Neuronal stem cell (in vitro differentiated cells): Measurements from ENCODE around the gene CRB3.
"Not testable (repeated sequence)": the region's sequence is repeated elsewhere in the genome, so short reads cannot be mapped to it uniquely, and the experiment has no call there.

ENCODE experiments used
- DNase-seq: peaks from one replicate; pipeline ENCODE4 v3.0.0-alpha.2; 2013; ENCODE audit warnings: low spot score
- H2AFZ ChIP-seq: one replicate; pipeline ENCODE4 v1.6.1; 2013; ENCODE audit warnings: mild to moderate bottlenecking, low read length, inconsistent platforms
- H2AK5ac ChIP-seq: 2 replicates; pipeline ENCODE4 v1.6.1; 2013; ENCODE audit warnings: low read depth, mild to moderate bottlenecking, inconsistent platforms, low read length, moderate library complexity, mixed read lengths
- H2BK120ac ChIP-seq: 2 replicates; pipeline ENCODE4 v1.6.1; 2013; ENCODE audit warnings: low read depth, mild to moderate bottlenecking, inconsistent platforms, low read length, moderate library complexity, mixed read lengths
- H2BK12ac ChIP-seq: one replicate; pipeline ENCODE4 v1.6.1; 2013; ENCODE audit warnings: low read length, inconsistent platforms
- H2BK15ac ChIP-seq: 2 replicates; pipeline ENCODE4 v1.6.1; 2013; ENCODE audit warnings: mild to moderate bottlenecking, low read length, inconsistent platforms, mixed read lengths
- H2BK5ac ChIP-seq: one replicate; pipeline ENCODE4 v1.6.1; 2013; ENCODE audit warnings: inconsistent platforms, mild to moderate bottlenecking, low read length, moderate library complexity
- H3K14ac ChIP-seq: one replicate; pipeline ENCODE4 v1.6.1; 2013; ENCODE audit warnings: low read length, inconsistent platforms
- H3K18ac ChIP-seq: 2 replicates; pipeline ENCODE4 v1.6.1; 2013; ENCODE audit warnings: low read length, inconsistent platforms
- H3K23ac ChIP-seq: 2 replicates; pipeline ENCODE4 v1.6.1; 2013; ENCODE audit warnings: low read depth, mild to moderate bottlenecking, mixed read lengths, low read length, inconsistent platforms; ENCODE audit not compliant: poor library complexity
- H3K27ac ChIP-seq: replicated peaks from 3 replicates; pipeline ENCODE4 v1.5.1; 2013; ENCODE audit warnings: low read length, inconsistent platforms
- H3K27me3 ChIP-seq, 3 experiments: 2 replicates each; pipeline ENCODE4 v1.6.1; 2013; ENCODE audit warnings: low read length in 3 of 3, mild to moderate bottlenecking in 2 of 3, inconsistent platforms in 1 of 3, low read depth in 1 of 3, mixed read lengths in 1 of 3, moderate library complexity in 1 of 3; ENCODE audit not compliant: control insufficient read depth in 3 of 3, insufficient read depth in 3 of 3
- H3K36me3 ChIP-seq, 2 donors: replicated peaks in 1 of 2; 2 replicates each; pipeline ENCODE4 v1.6.1; 2013; ENCODE audit warnings: low read length in 2 of 2; ENCODE audit not compliant: control insufficient read depth in 2 of 2, insufficient read depth in 2 of 2
- H3K4ac ChIP-seq: 2 replicates; pipeline ENCODE4 v1.6.1; 2013; ENCODE audit warnings: inconsistent platforms, mild to moderate bottlenecking, low read length, moderate library complexity
- H3K4me1 ChIP-seq, 2 donors: 1 replicate in 1 of 2; 2 replicates in 1 of 2; pipeline ENCODE4 v1.6.1; 2013; ENCODE audit warnings: low read length in 2 of 2, low read depth in 1 of 2; ENCODE audit not compliant: control insufficient read depth in 2 of 2, insufficient read depth in 1 of 2
- H3K4me2 ChIP-seq: one replicate; pipeline ENCODE4 v1.6.1; 2013; ENCODE audit warnings: mild to moderate bottlenecking, low read length, inconsistent platforms; ENCODE audit not compliant: insufficient read depth, poor library complexity, severe bottlenecking
- H3K4me3 ChIP-seq, 2 donors: 2 replicates each; pipeline ENCODE4 v1.5.1; 2013; ENCODE audit warnings: low read length in 2 of 2, mild to moderate bottlenecking in 2 of 2, inconsistent platforms in 1 of 2, moderate library complexity in 1 of 2
- H3K79me1 ChIP-seq: one replicate; pipeline ENCODE4 v1.6.1; 2013; ENCODE audit warnings: low read depth, mild to moderate bottlenecking, inconsistent platforms, low read length, moderate library complexity
- H3K9ac ChIP-seq: one replicate; pipeline ENCODE4 v1.6.1; 2013; ENCODE audit warnings: mild to moderate bottlenecking, low read depth, low read length, inconsistent platforms; ENCODE audit not compliant: poor library complexity
- H3K9me3 ChIP-seq, 2 donors: replicated peaks in 1 of 2; 2 replicates each; pipeline versions ENCODE3 to v1.6.1; 2013; ENCODE audit warnings: low read length in 2 of 2, mild to moderate bottlenecking in 2 of 2, inconsistent platforms in 1 of 2, low read depth in 1 of 2, mixed read lengths in 1 of 2, moderate library complexity in 1 of 2; ENCODE audit not compliant: control insufficient read depth in 2 of 2, insufficient read depth in 1 of 2
- H4K8ac ChIP-seq: one replicate; pipeline ENCODE4 v1.6.1; 2013; ENCODE audit warnings: low read depth, mild to moderate bottlenecking, inconsistent platforms, low read length, moderate library complexity
- H4K91ac ChIP-seq: one replicate; pipeline ENCODE4 v1.6.1; 2013; ENCODE audit warnings: low read length, low read depth, mild to moderate bottlenecking, inconsistent platforms; ENCODE audit not compliant: poor library complexity
- WGBS, 2 donors: extraction: QIAGEN DNeasy Blood & Tissue Kit; methylation state at CpG; one replicate each; pipeline ENCODE4 v1.1.7; 2013; ENCODE audit warnings: missing lambda C conversion rate in 2 of 2, mixed read lengths in 1 of 2; ENCODE audit not compliant: insufficient read length in 2 of 2, insufficient replicate concordance in 1 of 2; ENCODE audit errors: extremely low coverage in 2 of 2; 5-methylcytosine and 5-hydroxymethylcytosine counted together

Gene CRB3

GRCh38 chr19:6428692-6429418 lies 35.2 kb upstream of the CRB3 start:
- not testable (repeated sequence) for H3K23ac ChIP-seq, H3K4me3 ChIP-seq, H3K4ac ChIP-seq, H3K14ac ChIP-seq, H2BK15ac ChIP-seq, DNase-seq, H3K9ac ChIP-seq, H2AK5ac ChIP-seq, H3K79me1 ChIP-seq, H2BK120ac ChIP-seq, H3K9me3 ChIP-seq, H4K91ac ChIP-seq, H2BK12ac ChIP-seq, H3K18ac ChIP-seq, H2BK5ac ChIP-seq, H3K36me3 ChIP-seq, H2AFZ ChIP-seq, H4K8ac ChIP-seq, H3K4me2 ChIP-seq, H3K27ac ChIP-seq, H3K27me3 ChIP-seq, H3K4me1 ChIP-seq
- no CpG with 5 or more reads among the region's 2 CpGs for WGBS, 2 donors

GRCh38 chr19:6429419-6430221 lies 34.5 kb upstream of the CRB3 start:
- no peak overlapping the region for H3K4me3 ChIP-seq
- H4K91ac ChIP-seq: no peak overlapping the region
- H2BK5ac ChIP-seq: no peak overlapping the region
- no peak overlapping the region for H2BK120ac ChIP-seq
- H3K4me2 ChIP-seq: no peak overlapping the region
- peaks cover 4 to 5% of the 10 kb centered on the region in 2 donors for H3K9me3 ChIP-seq
- no peak overlapping the region for H3K18ac ChIP-seq
- DNase-seq: no peak
- H2AK5ac ChIP-seq: peak overlapping the region; percentile 74
- peak overlapping the region; percentile 26 for H2AFZ ChIP-seq
- peaks cover 0 to 1% of the 10 kb centered on the region in 2 donors for H3K36me3 ChIP-seq
- no peak overlapping the region for H2BK12ac ChIP-seq
- no peak overlapping the region for H3K27ac ChIP-seq
- H3K27me3 ChIP-seq: peaks cover 0 to 5% (median 4%) of the 10 kb centered on the region in 3 experiments
- H3K23ac ChIP-seq: no peak overlapping the region
- H3K9ac ChIP-seq: no peak overlapping the region
- H3K79me1 ChIP-seq: peaks cover 2% of the 10 kb centered on the region
- no peak overlapping the region for H4K8ac ChIP-seq
- H3K14ac ChIP-seq: no peak overlapping the region
- H2BK15ac ChIP-seq: no peak overlapping the region
- peaks cover 0 to 4% of the 10 kb centered on the region in 2 donors for H3K4me1 ChIP-seq
- 93 to 100% methylated on average over 1 of the region's 20 CpGs for WGBS, 2 donors
- no peak overlapping the region for H3K4ac ChIP-seq

DNA sequence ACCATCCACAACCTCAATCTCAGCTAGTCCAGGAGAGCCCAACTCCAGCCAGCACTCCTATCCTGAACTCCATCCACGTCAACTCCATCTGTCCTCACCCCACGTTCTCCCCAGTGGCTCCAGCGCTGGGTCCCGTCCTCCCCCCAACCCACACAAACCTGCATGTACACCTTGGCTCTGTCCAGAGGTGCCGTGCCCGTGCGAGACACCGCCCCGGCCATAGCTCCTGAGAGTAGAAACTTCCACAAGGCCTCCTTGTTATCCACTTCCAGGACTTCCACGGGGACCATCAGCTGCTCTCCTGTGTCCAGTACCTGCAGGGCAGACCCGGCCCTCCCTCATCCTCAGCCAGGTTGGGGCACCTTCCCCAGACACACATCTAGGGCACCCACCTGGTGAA lies 32.2 kb upstream of the CRB3 start:
- no peak for DNase-seq
- Histone ChIP-seq H2BK15ac (no peak overlapping the region), H2AFZ (no peak overlapping the region), H3K4me3 (no peak overlapping the region), H2BK5ac (no peak overlapping the region), H2BK120ac (no peak overlapping the region), H2AK5ac (peak overlapping the region; percentile 78), H3K79me1 (no peaks in the 10 kb centered on the region), H3K9ac (no peak overlapping the region), H4K91ac (no peak overlapping the region), H3K4me2 (no peak overlapping the region), H3K27ac (no peak overlapping the region), H3K4ac (no peak overlapping the region), H3K14ac (no peak overlapping the region), H3K4me1 (no peaks in the 10 kb centered on the region), H3K9me3 (no peaks in the 10 kb centered on the region), H3K18ac (no peak overlapping the region), H3K36me3 (no peaks in the 10 kb centered on the region), H4K8ac (peak overlapping the region; percentile 29), H3K23ac (peak overlapping the region; percentile 11), H3K27me3 (peaks cover 0 to 5% (median 4%) of the 10 kb centered on the region in 3 experiments), H2BK12ac (peak overlapping the region; percentile 3)
- no CpG with 5 or more reads among the region's 11 CpGs for WGBS, 2 donors

GRCh38 chr19:6433165-6433564 lies 30.9 kb upstream of the CRB3 start:
- Histone ChIP-seq H3K14ac (no peak overlapping the region), H3K27me3 (peaks cover 0 to 5% (median 4%) of the 10 kb centered on the region in 3 experiments), H3K27ac (no peak overlapping the region), H3K4me2 (no peak overlapping the region), H3K4me3 (no peak overlapping the region), H3K9ac (no peak overlapping the region), H3K79me1 (no peaks in the 10 kb centered on the region), H3K9me3 (no peaks in the 10 kb centered on the region), H3K4me1 (no peaks in the 10 kb centered on the region), H2AK5ac (no peak overlapping the region), H4K8ac (no peak overlapping the region), H4K91ac (no peak overlapping the region), H3K23ac (peak overlapping the region; percentile 27), H2BK5ac (no peak overlapping the region), H3K4ac (no peak overlapping the region), H2BK15ac (no peak overlapping the region), H3K18ac (no peak overlapping the region), H3K36me3 (no peaks in the 10 kb centered on the region), H2AFZ (no peak overlapping the region), H2BK120ac (no peak overlapping the region), H2BK12ac (no peak overlapping the region)
- DNase-seq: no peak
- WGBS, 2 donors: no CpG with 5 or more reads among the region's 11 CpGs
